Aorta (tissue), 5 donors: ENCODE results near the gene RMC1. TPM values are rescaled to one million over a fixed set of nuclear protein-coding genes. Genes with fewer than 3 reads are reported as not detected.
"Not testable (repeated sequence)": the region's sequence is repeated elsewhere in the genome, so short reads cannot be mapped to it uniquely, and the experiment has no call there.

Experiments
- ATAC-seq: fragments of 200-7000 bp; cut with Tn5 transposase; one replicate; pipeline ENCODE4 v1.9.1; 2022; ENCODE audit warnings: moderate library complexity; ENCODE audit not compliant: low FRiP score
- DNase-seq, 2 donors: peaks; one replicate each; pipeline ENCODE4 v3.0.0-alpha.2; 2020
- H3K27ac ChIP-seq, 2 donors: one replicate each; pipeline ENCODE4 v1.5.1; 2013; ENCODE audit warnings: low read length in 2 of 2, mild to moderate bottlenecking in 2 of 2, moderate library complexity in 2 of 2, control low read depth in 1 of 2, inconsistent platforms in 1 of 2, low read depth in 1 of 2
- H3K27me3 ChIP-seq, 2 donors: one replicate each; pipeline ENCODE4 v1.6.1; 2013; ENCODE audit warnings: control low read depth in 1 of 2, low read length in 1 of 2, mild to moderate bottlenecking in 1 of 2, moderate library complexity in 1 of 2; ENCODE audit not compliant: insufficient read depth in 2 of 2, control insufficient read depth in 1 of 2
- H3K36me3 ChIP-seq, 2 donors: one replicate each; pipeline ENCODE4 v1.6.1; 2013; ENCODE audit warnings: control low read depth in 1 of 2, low read length in 1 of 2, mild to moderate bottlenecking in 1 of 2; ENCODE audit not compliant: insufficient read depth in 2 of 2, control insufficient read depth in 1 of 2
- H3K4me1 ChIP-seq, 2 donors: one replicate each; pipeline ENCODE4 v1.6.1; 2013; ENCODE audit warnings: low read length in 2 of 2, control low read depth in 1 of 2, mild to moderate bottlenecking in 1 of 2, moderate library complexity in 1 of 2; ENCODE audit not compliant: insufficient read depth in 2 of 2, control insufficient read depth in 1 of 2
- H3K4me3 ChIP-seq, 2 donors: one replicate each; pipeline ENCODE4 v1.5.1; 2013; ENCODE audit warnings: low read length in 2 of 2, control low read depth in 1 of 2, mild to moderate bottlenecking in 1 of 2
- H3K9me3 ChIP-seq: one replicate; pipeline ENCODE4 v1.6.1; 2013; ENCODE audit warnings: mild to moderate bottlenecking, low read length; ENCODE audit not compliant: control insufficient read depth
- WGBS, 2 donors: extraction: QIAGEN DNeasy Blood & Tissue Kit; methylation state at CpG; one replicate each; pipeline ENCODE4 v1.1.7; 2013; 5-methylcytosine and 5-hydroxymethylcytosine counted together
- intact Hi-C, 2 donors: fragments of 100-400 bp; cut with DNase I; formaldehyde crosslinking; loops; one replicate each; pipeline versions ENCODE4 v1.14.2 to v1.15.0; 2022
- polyA plus RNA-seq, 2 donors: library from polyadenylated mRNA; stranded (reverse); fragments of 200-250 nt; gene quantifications; one replicate each; pipeline ENCODE4 v1.2.3, GENCODE V29; 2013
- total RNA-seq, 2 donors: library from RNA; stranded (reverse); fragmentation: NEBNext Ultra II Directional; extraction: Animal tissue kit (Norgen Biotek cat#: 25700); gene quantifications; one replicate each; pipeline ENCODE4 v1.2.1, GENCODE V29; 2021
- donor health status: healthy with polysubstance abuse.
- donor health status: Bipolar disorder and iron deficiency.
- donor health status: DM: no; HTN: no; CAD: no.
- donor health status: DM: no; HTN: no; CAD: no.
- donor health status: DM: yes; HTN: yes; CAD: no.

RMC1 gene
- total and polyA plus RNA-seq, 4 donors: 20.2 to 42.1 (median 28.2) TPM

DNA sequence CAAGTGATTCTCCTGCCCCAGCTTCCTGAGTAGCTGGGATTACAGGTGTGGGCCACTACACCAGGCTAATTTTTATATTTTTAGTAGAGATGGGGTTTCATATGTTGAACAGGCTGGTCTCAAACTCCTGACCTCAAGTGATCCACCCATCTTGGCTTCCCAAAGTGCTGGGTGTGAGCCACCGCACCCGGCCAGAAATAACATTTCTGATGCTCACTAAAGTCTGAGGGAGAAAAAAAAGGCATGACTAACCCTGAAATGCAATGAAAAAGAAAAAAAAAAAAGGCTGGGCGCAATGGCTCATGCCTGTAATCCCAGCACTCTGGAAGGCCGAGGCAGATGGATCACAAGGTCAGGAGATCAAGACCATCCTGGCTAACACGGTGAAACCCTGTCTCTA, 13.7 kb upstream of the RMC1 start:
- H3K4me3 ChIP-seq, H3K36me3 ChIP-seq, H3K4me1 ChIP-seq, H3K27me3 ChIP-seq, H3K9me3 ChIP-seq: not testable (repeated sequence)
- DNase-seq (peak; percentile 79 to 83), ATAC-seq (peak; percentile 75)
- intact Hi-C loops: loop anchor here in 1 of 2 donors (5.0 kb wide), 1 partner anchor 37 kb away; the partner anchor contains the start of gene RIOK3
- 5 to 16% methylated on average over 5 of the region's 5 CpGs for WGBS, 2 donors
- H3K27ac ChIP-seq: peak overlapping the region; percentile 32 to 70

DNA sequence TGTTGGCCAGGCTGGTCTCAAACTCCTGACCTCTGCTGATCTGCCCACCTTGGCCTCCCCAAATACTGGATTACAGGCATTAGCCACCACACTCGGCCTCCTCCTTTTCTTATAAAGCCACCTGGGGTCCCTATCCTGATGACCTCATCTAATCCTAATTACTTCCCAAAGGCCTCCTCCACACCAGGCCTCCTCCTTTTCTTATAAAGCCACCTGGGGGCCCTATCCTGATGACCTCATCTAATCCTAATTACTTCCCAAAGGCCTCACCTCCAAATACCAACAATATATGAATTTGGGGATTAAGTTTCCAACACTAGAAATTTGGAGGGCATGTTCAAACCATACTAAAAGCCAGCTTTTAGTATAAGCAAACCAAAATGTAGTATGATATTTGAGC, 9.7 kb upstream of the RMC1 start:
- Histone ChIP-seq H3K9me3 (no peaks in the 10 kb centered on the region), H3K4me3 (no peak overlapping the region), H3K36me3 (no peaks in the 10 kb centered on the region), H3K27me3 (no peaks in the 10 kb centered on the region), H3K4me1 (no peaks in the 10 kb centered on the region), H3K27ac (no peak overlapping the region)
- 98 to 100% methylated on average over 1 of the region's 1 CpG for WGBS, 2 donors
- ATAC-seq (no peak), DNase-seq (no peak)
- intact Hi-C loops: no loop called here

DNA sequence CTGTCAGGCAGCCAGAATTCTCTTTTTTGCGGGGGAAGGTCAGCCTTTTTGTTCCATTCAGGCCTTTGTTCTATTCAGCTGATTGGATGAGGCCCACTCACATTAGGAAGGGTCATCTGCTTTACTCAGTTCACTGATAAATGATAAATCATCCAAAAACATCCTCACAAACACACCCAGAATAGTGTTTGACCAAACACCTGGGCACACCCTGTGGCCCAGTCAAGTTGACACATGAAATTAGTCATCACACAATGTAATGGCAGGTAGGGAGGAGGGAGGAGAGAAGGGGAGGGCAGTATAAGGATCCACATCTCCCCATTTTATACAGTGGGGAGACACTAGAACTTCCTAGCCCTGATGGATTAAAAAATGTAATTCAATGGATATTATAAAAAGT, 8.3 kb upstream of the RMC1 start:
- intact Hi-C loops: no loop called here
- Histone ChIP-seq H3K4me1 (no peaks in the 10 kb centered on the region), H3K36me3 (no peaks in the 10 kb centered on the region), H3K27ac (no peak overlapping the region), H3K27me3 (no peaks in the 10 kb centered on the region), H3K4me3 (no peak overlapping the region), H3K9me3 (no peaks in the 10 kb centered on the region)
- DNase-seq (no peak), ATAC-seq (no peak)
- 94 to 100% methylated on average over 1 of the region's 1 CpG for WGBS, 2 donors

DNA sequence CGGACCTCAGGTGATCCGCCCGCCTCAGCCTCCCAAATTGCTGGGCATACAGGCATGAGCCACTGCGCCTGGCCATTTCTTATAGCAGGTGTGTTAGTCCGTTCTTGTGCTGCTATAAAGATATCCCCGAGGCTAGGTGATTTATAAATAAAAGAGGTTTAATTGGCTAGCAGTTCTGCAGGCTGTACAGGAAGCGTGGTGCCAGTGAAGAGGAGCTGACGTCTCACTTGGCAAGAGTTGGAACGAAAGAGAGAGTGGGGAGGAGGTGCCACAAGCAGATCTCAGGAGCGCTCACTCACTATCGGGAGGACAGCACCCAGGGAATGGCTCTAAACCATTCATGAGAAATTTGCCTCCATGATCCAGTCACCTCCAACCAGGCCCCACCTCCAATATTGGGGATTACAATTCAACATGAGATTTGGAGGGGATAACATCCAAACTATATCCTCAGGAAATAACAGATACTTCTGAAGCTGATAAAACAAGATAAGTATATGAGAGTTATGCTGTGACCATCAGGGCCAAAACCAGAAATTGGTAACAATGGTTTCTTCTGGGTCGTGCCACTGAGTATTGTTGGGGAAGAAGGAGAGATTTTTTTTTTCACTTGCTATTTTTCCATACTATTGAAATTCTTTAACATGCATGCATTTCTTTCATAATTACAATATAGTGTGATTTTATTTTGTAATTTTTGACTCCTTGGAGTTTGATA, 7.4 kb upstream of the RMC1 start:
- ATAC-seq: no peak
- DNase-seq: no peak
- WGBS, 2 donors: 86 to 87% methylated on average over 12 of the region's 12 CpGs
- no peak overlapping the region for H3K4me3 ChIP-seq
- H3K4me1 ChIP-seq: no peaks in the 10 kb centered on the region
- H3K27me3 ChIP-seq: no peaks in the 10 kb centered on the region
- H3K9me3 ChIP-seq: no peaks in the 10 kb centered on the region
- H3K27ac ChIP-seq: no peak overlapping the region
- intact Hi-C loops: no loop called here
- no peaks in the 10 kb centered on the region for H3K36me3 ChIP-seq

DNA sequence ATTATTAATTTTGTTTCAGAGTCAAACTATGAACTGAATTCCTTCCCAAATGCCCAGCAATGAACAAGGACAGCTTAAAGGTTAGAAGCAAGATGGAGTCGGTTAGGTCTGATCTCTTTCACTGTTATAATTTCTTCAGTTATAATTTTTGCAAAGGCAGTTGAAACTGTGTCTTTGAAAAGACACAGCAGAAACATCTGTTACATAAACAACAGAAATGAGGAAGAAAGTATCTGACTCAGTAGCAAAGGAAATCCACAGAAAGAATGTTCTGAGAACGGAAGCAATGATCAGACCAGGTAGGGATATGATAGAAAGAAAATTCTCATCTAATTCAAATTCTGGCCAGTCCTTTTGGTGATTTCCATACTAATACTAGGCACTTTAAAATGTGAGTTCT, 5.2 kb upstream of the RMC1 start:
- ATAC-seq (no peak), DNase-seq (no peak)

DNA sequence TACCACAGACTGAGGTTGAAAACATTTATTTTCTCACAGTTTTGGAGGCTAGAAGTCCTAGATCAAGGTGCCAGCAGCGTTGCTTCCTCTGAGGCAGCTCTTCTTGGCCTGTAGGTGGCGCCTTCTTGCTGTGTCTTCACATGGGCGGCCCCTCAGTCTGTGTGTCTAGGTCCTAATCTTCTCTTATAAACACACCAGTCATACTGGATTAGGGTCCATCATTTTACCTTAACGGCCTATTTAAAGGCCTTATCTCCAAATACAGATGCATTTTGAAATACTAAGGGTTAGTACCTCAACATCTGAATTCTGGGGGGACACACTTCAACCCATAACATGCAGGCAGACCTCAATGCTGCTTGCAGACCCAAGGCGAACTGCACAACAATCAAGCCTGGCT, 4.4 kb upstream of the RMC1 start:
- ATAC-seq (no peak), DNase-seq (peak; percentile 76 to 81)
- WGBS, 2 donors: 19 to 20% methylated on average over 5 of the region's 5 CpGs
- no peaks in the 10 kb centered on the region for H3K4me1 ChIP-seq
- no peaks in the 10 kb centered on the region for H3K9me3 ChIP-seq
- H3K36me3 ChIP-seq: no peaks in the 10 kb centered on the region
- H3K27ac ChIP-seq: peak overlapping the region; percentile 49 to 67
- no peak overlapping the region for H3K4me3 ChIP-seq
- H3K27me3 ChIP-seq: no peaks in the 10 kb centered on the region
- intact Hi-C loops: no loop called here

More for the DNA sequence above, 5.2 kb upstream of the RMC1 start:
- Histone ChIP-seq H3K27ac (no peak overlapping the region), H3K9me3 (no peaks in the 10 kb centered on the region), H3K4me3 (no peak overlapping the region), H3K27me3 (no peaks in the 10 kb centered on the region), H3K4me1 (no peaks in the 10 kb centered on the region), H3K36me3 (no peaks in the 10 kb centered on the region)
- WGBS, 2 donors: 82 to 93% methylated on average over 2 of the region's 2 CpGs
- intact Hi-C loops: no loop called here

DNA sequence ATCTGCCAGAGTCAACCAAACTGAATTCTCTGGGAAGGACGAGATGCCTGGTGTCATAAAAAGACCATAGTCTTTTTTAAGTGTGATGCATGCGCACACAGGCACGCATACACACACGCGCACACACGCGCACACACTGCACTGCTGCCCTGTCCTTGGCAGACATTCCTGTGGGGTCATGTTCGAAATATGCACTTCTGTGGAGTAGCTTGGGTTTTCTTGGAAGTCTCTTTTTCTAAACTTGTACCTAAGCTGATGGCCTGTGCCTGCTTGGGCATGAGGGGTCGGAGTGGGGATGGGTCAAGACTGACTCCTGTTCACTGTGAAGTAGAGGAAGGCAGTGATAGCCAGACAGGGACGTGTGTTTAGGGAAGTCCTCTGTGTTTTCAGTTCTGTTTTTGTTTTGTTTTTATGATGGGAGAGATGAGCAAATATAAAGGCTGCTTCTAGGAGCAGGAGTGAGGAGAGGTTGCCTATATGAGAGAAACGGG, 4.0 kb upstream of the RMC1 start:
- DNase-seq: peak in 1 of 2 donors; percentile 68
- WGBS, 2 donors: 2 to 4% methylated on average over 11 of the region's 11 CpGs
- H3K27ac ChIP-seq: peak overlapping the region; percentile 49 to 67
- H3K4me3 ChIP-seq: no peak overlapping the region
- H3K36me3 ChIP-seq: no peaks in the 10 kb centered on the region
- no peaks in the 10 kb centered on the region for H3K9me3 ChIP-seq
- no peak for ATAC-seq
- no peaks in the 10 kb centered on the region for H3K4me1 ChIP-seq
- intact Hi-C loops: no loop called here
- no peaks in the 10 kb centered on the region for H3K27me3 ChIP-seq

DNA sequence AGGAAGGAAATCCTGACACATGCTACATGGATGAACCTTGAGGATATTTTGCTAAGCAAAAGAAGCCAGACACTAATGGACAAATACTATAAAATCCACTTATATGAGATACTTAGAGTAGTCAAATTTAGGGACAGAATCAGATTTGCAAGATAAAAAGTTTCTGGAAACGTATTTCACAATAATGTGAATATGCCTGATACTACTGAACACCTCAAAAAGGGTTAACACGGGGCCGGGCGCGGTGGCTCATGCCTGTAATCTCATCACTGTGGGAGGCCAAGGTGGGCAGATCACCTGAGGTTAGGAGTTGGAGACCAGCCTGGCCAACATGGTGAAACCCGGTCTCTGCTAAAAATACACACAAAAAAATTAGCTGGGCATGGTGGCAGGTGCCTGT, 1.7 kb upstream of the RMC1 start:
- Histone ChIP-seq H3K9me3 (no peaks in the 10 kb centered on the region), H3K4me3 (no peak overlapping the region), H3K27me3 (no peaks in the 10 kb centered on the region), H3K4me1 (no peaks in the 10 kb centered on the region), H3K27ac (no peak overlapping the region), H3K36me3 (no peaks in the 10 kb centered on the region)
- intact Hi-C loops: loop anchor here in 1 of 2 donors (5.0 kb wide), 2 partner anchors 49 to 86 kb away; partner anchors contain the start of genes NPC1 and RIOK3
- ATAC-seq (no peak), DNase-seq (no peak)
- 77 to 80% methylated on average over 6 of the region's 6 CpGs for WGBS, 2 donors

DNA sequence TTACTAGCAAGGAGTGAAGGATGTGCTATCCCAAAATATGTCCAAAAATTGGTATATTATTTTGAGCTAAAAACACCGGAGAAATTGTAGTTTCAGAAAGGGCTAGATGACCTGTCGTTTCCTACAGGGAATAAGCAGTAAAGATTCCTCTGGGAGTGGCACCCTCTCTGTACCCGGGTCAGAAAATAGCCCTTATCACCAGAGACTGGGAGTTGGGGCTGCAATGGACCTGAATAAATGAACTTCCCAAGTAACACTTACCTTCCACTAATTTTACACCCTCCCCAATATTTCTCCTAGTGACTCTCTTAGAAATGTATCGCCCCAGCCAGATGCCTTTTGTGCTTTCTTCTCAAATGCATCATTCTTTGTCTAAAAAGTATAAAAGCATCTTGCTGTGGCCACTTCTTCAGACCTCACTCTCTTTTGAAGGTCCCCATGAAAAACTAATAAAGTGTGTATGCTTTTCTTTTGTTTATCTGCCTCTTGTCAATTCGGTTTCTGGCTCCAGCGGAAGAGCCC, 734 bp upstream of the RMC1 start:
- no peaks in the 10 kb centered on the region for H3K36me3 ChIP-seq
- WGBS, 2 donors: 7 to 10% methylated on average over 6 of the region's 6 CpGs
- H3K27me3 ChIP-seq: no peaks in the 10 kb centered on the region
- DNase-seq (no peak), ATAC-seq (no peak)
- H3K4me1 ChIP-seq: no peaks in the 10 kb centered on the region
- H3K27ac ChIP-seq: peak overlapping the region; percentile 52 to 99
- intact Hi-C loops: loop anchor here in 1 of 2 donors (5.0 kb wide), 2 partner anchors 50 to 85 kb away; partner anchors contain the start of genes NPC1 and RIOK3
- peak overlapping the region; percentile 83 to 90 for H3K4me3 ChIP-seq
- no peaks in the 10 kb centered on the region for H3K9me3 ChIP-seq
